ENCODE results near the gene MNX1.

Gene MNX1

DNA sequence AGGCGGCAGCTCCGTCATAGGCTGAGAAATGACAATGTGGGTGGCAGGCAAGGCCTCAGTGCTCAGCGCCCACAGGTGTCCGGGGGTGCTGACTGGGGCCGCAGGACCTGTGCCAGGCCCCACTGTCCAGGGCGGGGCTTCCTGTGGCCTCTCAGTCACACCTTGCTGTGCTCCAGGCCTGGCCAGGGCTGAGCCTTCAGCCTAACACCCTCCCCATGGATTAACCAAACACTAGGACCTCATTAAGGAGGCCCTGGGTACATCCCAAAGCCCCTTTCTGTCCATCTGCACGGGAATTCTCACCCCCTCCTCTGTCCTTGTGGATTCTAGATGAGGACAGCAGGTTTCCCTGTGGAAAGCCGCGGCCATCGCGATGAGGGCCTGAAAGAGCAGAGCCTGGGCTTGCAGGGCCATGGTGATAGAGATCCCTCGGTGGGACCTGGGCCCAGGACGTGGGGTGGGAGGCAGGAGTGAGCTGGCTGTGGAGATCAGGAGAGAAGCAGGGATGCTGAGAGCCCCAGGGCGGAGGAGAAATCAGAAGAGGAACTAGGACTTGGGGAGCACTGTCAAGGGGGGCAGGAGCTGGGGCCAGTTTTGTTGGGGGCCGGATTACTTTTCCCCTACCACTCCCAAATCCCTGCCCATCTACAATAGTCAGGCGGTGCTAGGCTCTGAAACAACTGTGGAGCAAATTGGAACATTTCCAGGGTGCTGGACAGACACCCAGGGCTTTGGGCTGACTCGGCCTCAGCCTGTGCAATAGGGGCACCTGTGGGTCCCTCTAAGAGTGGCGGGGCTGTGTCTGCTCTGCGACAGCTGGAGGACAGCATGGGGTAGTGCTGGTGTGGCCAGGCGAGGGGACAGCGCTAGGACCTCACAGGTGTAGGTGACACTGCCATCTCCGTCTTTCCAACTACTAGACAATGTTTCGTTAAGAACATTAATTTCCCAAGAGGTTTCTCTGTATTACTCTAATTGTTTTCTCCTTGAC, 23.3 kb upstream of the MNX1 start:
- TF ChIP-seq CTCF (IDR thresholded peaks at IDR 0.05; ENCODE audit: control insufficient read depth, extremely low read depth, insufficient read depth) = no peak
- no peak overlapping the region for H3K4me3 ChIP-seq (ENCODE audit: low read depth, low read length)
- no peak for DNase-seq (ENCODE audit: low read depth)

GRCh38 chr7:157032644-157033482, 22.4 kb upstream of the MNX1 start:
- H3K4me3 ChIP-seq (ENCODE audit: low read depth, low read length) = no peak overlapping the region
- DNase-seq (ENCODE audit: low read depth) = no peak
- no peak for TF ChIP-seq CTCF (IDR thresholded peaks at IDR 0.05; ENCODE audit: control insufficient read depth, extremely low read depth, insufficient read depth)

GRCh38 chr7:157032128-157032527, 21.7 kb upstream of the MNX1 start:
- no peak overlapping the region for H3K4me3 ChIP-seq (ENCODE audit: low read depth, low read length)
- no peak for DNase-seq (ENCODE audit: low read depth)
- no peak for TF ChIP-seq CTCF (IDR thresholded peaks at IDR 0.05; ENCODE audit: control insufficient read depth, extremely low read depth, insufficient read depth)

DNA sequence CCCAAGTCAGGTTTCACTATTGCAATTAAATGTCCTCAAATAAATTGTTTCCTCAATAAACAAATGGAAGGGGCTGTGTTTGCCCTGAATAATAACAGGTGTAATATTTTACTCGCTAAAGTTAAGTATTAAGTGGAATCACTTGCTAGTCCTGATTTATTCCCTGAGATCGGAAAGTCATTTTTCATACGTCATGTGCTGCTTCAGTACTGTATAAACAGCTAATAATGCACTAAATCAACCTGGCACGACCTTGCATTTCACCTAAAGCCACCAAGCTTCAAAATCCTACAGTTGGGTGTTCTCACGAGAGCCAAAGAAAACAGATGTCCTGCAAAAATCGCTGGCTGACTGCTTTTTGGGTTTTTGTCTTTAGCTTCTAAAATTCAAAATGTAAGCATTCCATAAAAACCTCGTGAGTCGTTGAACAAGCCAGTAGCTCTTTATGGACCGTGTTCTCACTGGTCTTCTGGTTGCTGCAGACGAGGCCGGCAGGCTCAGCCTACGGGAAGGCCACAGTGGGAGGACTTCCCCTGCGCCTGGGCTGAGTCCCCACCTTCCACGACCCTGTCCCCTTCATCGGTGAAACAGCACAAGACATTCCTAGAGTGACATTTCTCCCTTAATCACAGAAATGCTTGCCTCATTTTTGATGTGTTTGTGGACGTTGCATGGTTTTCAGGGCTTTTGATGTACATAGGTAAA, 17.9 kb upstream of the MNX1 start:
- TF ChIP-seq CTCF (IDR thresholded peaks at IDR 0.05; ENCODE audit: control insufficient read depth, extremely low read depth, insufficient read depth) = no peak
- DNase-seq (ENCODE audit: low read depth) = no peak

DNA sequence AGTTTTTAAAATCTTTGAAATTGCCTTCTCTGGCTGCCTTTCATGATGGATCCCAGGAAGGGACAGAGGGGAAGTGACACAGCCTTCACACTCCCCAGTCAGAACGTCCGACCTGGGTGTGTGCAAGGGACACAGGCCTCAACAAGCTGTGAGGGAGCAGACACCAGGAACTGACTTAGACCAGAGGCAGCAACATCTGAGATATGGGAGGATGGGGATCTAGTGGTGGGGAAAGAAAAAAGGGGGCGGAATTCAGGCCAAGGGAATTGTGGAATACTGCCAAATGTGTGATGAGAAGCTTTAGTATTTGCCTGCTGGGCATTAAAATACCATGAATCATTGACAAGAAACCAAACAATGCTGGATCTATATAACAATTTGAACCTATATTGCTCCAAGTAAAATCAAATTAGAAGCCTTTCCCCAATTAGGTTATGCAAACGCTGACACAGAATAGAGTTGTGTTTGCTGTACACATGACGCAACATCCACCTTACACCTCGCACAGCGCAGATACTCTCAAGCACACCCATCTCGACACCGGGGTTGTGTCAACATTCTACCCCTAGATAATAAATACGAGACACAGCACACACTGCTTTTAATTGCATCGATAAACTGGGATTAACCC, 17.2 kb upstream of the MNX1 start:
- peak; percentile 7 for DNase-seq (ENCODE audit: low read depth)
- no peak for TF ChIP-seq CTCF (IDR thresholded peaks at IDR 0.05; ENCODE audit: control insufficient read depth, extremely low read depth, insufficient read depth)
- H3K4me3 ChIP-seq (ENCODE audit: low read depth, low read length) = no peak overlapping the region

More for the DNA sequence above, 17.9 kb upstream of the MNX1 start:
- H3K4me3 ChIP-seq (ENCODE audit: low read depth, low read length) = no peak overlapping the region

GRCh38 chr7:157024716-157025115, 14.3 kb upstream of the MNX1 start:
- no peak for TF ChIP-seq CTCF (IDR thresholded peaks at IDR 0.05; ENCODE audit: control insufficient read depth, extremely low read depth, insufficient read depth)
- no peak overlapping the region for H3K4me3 ChIP-seq (ENCODE audit: low read depth, low read length)
- DNase-seq (ENCODE audit: low read depth) = no peak

Data from LNCaP clone FGC (cell line).